ENCODE data around the gene NDN. TPM values are rescaled to one million over a fixed set of nuclear protein-coding genes. Genes with fewer than 3 reads are reported as not detected.

The NDN gene
- total RNA-seq, 1 donor from 2014 or later = 132 TPM

DNA sequence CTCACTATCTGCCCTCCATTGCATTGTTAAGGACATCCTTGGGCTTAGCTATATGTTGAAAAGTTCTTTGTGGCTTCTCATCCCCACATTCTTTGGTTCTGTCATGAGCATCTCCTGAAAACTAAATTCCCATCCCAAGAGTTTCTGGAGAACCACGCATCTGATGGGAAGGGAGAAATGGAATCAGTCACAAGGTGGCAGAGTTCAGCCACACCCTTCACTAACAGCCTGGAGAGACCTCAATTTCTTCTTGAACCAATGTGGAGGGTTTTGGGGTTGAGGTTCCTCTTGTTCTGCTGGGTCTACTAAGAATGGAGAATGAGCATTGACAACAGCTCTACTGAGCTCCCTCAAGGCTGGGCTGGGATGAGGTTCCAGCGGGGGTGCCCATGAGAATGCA lies 23.9 kb downstream of the NDN start:
- TF ChIP-seq, protein P1, sequence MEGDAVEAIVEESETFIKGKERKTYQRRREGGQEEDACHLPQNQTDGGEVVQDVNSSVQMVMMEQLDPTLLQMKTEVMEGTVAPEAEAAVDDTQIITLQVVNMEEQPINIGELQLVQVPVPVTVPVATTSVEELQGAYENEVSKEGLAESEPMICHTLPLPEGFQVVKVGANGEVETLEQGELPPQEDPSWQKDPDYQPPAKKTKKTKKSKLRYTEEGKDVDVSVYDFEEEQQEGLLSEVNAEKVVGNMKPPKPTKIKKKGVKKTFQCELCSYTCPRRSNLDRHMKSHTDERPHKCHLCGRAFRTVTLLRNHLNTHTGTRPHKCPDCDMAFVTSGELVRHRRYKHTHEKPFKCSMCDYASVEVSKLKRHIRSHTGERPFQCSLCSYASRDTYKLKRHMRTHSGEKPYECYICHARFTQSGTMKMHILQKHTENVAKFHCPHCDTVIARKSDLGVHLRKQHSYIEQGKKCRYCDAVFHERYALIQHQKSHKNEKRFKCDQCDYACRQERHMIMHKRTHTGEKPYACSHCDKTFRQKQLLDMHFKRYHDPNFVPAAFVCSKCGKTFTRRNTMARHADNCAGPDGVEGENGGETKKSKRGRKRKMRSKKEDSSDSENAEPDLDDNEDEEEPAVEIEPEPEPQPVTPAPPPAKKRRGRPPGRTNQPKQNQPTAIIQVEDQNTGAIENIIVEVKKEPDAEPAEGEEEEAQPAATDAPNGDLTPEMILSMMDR (IDR thresholded peaks at IDR 0.05) = no peak
- no peaks in the 10 kb centered on the region for H3K36me3 ChIP-seq
- H3K4me1 ChIP-seq = no peaks in the 10 kb centered on the region
- no peaks in the 10 kb centered on the region for H3K9me3 ChIP-seq
- intact Hi-C loops (cut with DNase I) = no loop called here
- H3K27ac ChIP-seq = no peak overlapping the region
- H3K27me3 ChIP-seq = no peaks in the 10 kb centered on the region
- DNase-seq (ENCODE audit: low spot score in 2 of 2) = no peak
- no peak overlapping the region for H3K4me3 ChIP-seq

DNA sequence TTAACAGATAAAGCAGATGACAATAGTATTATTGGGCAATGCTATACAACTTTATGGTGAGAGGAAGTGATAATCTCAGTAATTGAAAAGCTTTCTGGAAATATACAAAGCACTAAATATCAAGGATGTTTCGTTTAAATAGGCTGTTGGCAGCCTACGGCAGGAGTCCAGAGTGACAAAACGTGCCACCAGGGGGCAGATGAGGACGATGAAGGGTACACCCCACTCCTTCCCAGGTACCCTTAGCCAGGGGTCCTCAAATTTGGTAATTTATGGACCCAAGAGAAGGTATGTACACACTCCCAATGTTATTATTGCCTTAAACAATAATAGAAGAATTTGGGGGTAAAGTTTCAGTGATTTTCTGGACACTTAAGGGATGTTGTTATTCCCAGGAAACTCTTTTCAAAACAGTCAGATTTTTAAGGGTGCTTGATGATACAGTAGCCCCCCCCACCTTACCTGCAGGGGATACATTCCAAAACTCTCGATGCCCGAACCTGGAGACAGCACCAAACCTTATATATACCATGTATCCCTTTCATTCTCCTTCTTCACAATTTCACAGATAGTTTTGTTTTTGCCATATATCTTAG lies 38.1 kb downstream of the NDN start:
- intact Hi-C loops (cut with DNase I) = loop anchor here (5.0 kb wide), 1 partner anchor 38 kb away; the partner anchor contains the start of gene NDN
- Histone ChIP-seq H3K27me3 (no peaks in the 10 kb centered on the region), H3K36me3 (no peaks in the 10 kb centered on the region), H3K27ac (no peak overlapping the region), H3K4me1 (no peaks in the 10 kb centered on the region), H3K4me3 (no peak overlapping the region), H3K9me3 (no peaks in the 10 kb centered on the region)
- DNase-seq (ENCODE audit: low spot score in 2 of 2) = no peak
- TF ChIP-seq, protein P1 (IDR thresholded peaks at IDR 0.05) = peak in 2 of 3 experiments; percentile 26 to 31

DNA sequence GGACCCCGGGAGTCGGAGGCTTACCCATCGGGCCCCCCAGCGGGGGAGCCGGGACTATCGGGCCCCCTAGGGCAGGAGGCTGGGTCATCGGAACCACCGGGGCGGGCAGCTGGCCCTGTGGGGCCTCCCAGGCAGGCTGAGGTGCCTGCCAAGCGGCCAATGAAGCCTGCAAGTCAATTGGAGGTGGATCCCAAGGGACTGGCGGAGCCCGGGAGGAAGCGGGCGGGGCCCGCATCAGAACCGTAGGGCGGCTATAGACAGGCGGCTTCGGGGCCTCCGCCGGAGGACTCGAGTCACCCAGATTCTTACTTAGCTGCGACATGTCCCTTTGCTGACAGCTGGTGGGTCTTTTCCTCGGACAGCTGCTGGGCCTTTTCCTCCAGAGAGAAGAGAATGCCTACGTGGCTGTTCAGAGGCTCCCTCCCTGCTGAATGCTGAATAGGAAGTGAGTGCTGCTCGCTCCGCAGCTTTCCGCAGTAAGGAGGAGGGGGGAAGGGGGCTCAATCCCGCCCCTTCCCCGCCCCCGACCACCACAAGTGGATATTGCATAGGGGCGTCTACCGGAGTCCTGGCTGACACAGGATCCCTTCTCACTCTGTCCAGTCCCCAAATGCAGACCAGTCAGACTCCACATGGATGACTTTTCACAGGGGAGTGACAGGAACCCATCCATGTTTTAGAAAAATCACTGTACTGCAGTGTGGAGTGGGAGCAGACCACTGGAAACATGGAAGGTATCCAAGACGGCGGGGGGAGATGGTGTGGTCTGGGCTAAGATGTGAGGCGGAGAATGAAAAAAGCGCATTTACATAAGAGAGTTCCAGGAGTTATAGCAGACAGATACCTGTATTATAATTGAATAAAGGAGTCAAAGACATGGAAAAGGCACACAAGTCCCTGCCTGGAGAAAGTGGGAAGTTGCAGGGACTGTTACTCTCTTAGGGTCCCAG lies 39.4 kb downstream of the NDN start, which contains the start of gene MAGEL2:
Gene MAGEL2, minus strand, starts transcription at position 447 of the 950 bp plus-strand sequence. Its CDS starts 125 bp downstream, at position 322.
- no peaks in the 10 kb centered on the region for H3K4me1 ChIP-seq
- no peak for DNase-seq (ENCODE audit: low spot score in 2 of 2)
- H3K27me3 ChIP-seq = no peaks in the 10 kb centered on the region
- intact Hi-C loops (cut with DNase I) = loop anchor here (5.0 kb wide), 1 partner anchor 40 kb away; the partner anchor contains the start of gene NDN
- H3K9me3 ChIP-seq = no peaks in the 10 kb centered on the region
- H3K27ac ChIP-seq = no peak within 1 kb of the TSS
- no peaks in the 10 kb centered on the region for H3K36me3 ChIP-seq
- TF ChIP-seq, protein P1 (IDR thresholded peaks at IDR 0.05) = no peak
- H3K4me3 ChIP-seq = peak within 1 kb of the TSS; percentile 31 to 58

DNA sequence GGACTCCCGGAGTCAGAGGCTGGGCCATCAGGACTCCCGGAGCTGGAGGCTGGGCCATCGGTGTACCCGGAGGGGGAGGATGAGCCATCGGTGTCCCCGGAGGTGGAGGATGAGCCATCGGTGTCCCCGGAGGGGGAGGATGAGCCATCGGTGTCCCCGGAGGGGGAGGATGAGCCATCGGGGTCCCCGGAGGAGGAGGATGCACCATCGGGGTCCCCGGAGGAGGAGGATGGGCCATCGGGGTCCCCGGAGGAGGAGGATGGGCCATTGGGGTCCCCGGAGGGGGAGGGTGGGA lies 40.2 kb downstream of the NDN start:
- H3K36me3 ChIP-seq = no peaks in the 10 kb centered on the region
- H3K27ac ChIP-seq = no peak overlapping the region
- H3K4me3 ChIP-seq = peak overlapping the region in 1 of 2 donors; percentile 58
- TF ChIP-seq, protein P1 (IDR thresholded peaks at IDR 0.05) = no peak
- intact Hi-C loops (cut with DNase I) = loop anchor here (5.0 kb wide), 1 partner anchor 40 kb away; the partner anchor contains the start of gene NDN
- DNase-seq (ENCODE audit: low spot score in 2 of 2) = no peak
- no peaks in the 10 kb centered on the region for H3K27me3 ChIP-seq
- H3K9me3 ChIP-seq = no peaks in the 10 kb centered on the region
- H3K4me1 ChIP-seq = no peaks in the 10 kb centered on the region

DNA sequence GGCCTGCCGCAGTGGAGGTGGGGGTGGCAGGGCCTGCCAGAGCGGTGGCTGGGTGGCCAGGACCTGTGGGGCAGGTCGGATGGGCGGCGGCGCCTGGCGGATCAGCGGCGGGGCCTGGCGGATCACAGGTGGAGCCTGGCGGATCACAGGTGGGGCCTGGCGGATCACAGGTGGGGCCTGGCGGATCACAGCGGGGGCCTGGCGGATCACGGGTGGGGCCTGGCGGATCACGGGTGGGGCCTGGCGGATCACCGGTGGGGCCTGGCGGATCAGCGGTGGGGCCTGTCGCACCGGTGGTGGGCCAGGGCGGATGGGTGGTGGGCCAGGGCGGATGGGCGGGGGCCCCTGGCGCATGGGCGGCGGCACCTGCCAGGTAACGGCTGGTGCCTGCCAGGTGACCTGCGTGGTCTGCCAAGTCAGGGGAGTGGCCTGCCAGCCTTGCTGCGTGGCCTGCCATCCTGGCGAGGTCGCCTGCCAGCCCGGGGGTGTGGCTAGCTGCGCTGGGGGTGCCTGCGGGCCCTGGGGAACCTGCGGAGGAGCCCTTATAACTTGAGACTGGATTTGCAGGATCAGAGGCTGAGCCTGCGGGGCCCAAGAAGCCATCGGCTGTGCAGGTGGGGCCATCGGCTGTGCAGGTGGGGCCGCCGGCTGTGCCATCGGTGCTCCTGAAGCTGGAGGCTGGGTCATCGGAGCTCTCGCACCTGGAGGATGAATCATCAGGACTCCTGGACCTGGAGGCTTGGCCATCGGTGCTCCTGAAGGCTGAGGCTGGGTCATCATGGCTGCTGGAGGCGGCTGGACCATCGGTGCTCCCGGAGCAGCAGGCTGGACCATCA lies 40.7 kb downstream of the NDN start:
- intact Hi-C loops (cut with DNase I) = loop anchor here (5.0 kb wide), 1 partner anchor 41 kb away; the partner anchor contains the start of gene NDN
- Histone ChIP-seq H3K36me3 (no peaks in the 10 kb centered on the region), H3K4me1 (no peaks in the 10 kb centered on the region), H3K27ac (no peak overlapping the region), H3K9me3 (no peaks in the 10 kb centered on the region), H3K4me3 (no peak overlapping the region), H3K27me3 (no peaks in the 10 kb centered on the region)
- no peak for DNase-seq (ENCODE audit: low spot score in 2 of 2)
- TF ChIP-seq, protein P1 (IDR thresholded peaks at IDR 0.05) = no peak
